ENCODE measurements around the gene GPD2.

GPD2 gene

DNA sequence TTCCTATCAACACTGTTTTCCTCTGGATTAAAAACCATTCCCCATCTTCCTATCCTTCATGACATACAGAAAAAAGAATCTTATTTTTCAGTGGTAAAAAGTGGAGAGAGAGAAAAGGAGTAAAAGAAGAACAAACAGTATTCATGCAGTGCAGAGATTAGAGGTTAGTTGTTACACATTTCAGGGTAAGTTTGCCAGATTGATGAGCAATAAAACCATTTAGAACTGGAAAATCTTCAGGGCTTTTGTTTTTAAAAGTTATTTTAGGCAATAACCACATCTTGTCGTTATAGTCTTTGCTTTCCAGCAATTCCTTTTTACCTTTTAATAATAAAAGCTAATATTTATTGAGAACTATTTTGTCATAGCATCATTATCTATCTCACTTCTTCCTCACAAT lies 104.5 kb downstream of the GPD2 start:
- DNase-seq: no peak

DNA sequence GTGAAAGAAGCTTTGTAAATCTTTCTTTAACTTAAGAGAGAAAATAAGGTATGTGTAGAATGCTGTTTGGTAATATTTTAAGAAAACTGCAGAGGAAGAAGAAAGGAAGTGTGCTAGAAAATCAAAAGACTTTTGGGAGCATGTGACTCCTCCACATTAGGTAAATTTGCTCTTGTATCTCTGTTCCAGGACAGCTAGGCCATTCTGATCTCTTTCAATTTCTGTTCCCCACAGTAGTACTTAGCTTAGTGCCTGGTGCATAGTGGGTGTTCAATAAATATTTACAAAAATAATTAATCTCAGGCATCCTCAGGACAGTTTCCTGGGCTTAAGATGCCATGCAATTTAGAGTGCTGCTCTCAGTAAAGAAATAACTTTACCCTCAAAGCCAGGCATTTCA lies 105.0 kb downstream of the GPD2 start:
- H3K9ac ChIP-seq (ENCODE audit: low read depth, low read length): no peak overlapping the region
- no peaks in the 10 kb centered on the region for H3K4me1 ChIP-seq (ENCODE audit: insufficient read depth, low read length)
- TF ChIP-seq, protein P1, sequence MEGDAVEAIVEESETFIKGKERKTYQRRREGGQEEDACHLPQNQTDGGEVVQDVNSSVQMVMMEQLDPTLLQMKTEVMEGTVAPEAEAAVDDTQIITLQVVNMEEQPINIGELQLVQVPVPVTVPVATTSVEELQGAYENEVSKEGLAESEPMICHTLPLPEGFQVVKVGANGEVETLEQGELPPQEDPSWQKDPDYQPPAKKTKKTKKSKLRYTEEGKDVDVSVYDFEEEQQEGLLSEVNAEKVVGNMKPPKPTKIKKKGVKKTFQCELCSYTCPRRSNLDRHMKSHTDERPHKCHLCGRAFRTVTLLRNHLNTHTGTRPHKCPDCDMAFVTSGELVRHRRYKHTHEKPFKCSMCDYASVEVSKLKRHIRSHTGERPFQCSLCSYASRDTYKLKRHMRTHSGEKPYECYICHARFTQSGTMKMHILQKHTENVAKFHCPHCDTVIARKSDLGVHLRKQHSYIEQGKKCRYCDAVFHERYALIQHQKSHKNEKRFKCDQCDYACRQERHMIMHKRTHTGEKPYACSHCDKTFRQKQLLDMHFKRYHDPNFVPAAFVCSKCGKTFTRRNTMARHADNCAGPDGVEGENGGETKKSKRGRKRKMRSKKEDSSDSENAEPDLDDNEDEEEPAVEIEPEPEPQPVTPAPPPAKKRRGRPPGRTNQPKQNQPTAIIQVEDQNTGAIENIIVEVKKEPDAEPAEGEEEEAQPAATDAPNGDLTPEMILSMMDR (IDR thresholded peaks at IDR 0.05; ENCODE audit: borderline replicate concordance, extremely low read depth, low read length, poor library complexity, severe bottlenecking): no peak
- TF ChIP-seq EZH2 (IDR thresholded peaks at IDR 0.05; ENCODE audit: borderline replicate concordance, low read depth, low read length, severe bottlenecking): no peak
- H3K27ac ChIP-seq (ENCODE audit: low read length): no peak overlapping the region
- no peak overlapping the region for H3K4me2 ChIP-seq (ENCODE audit: insufficient read depth, low read length)
- no peaks in the 10 kb centered on the region for H3K79me2 ChIP-seq (ENCODE audit: insufficient read depth, low read length)
- no peaks in the 10 kb centered on the region for H3K36me3 ChIP-seq (ENCODE audit: insufficient read depth, low read length)
- no peak for DNase-seq
- no peaks in the 10 kb centered on the region for H4K20me1 ChIP-seq (ENCODE audit: insufficient read depth, low read length)
- ATAC-seq (ENCODE audit: insufficient read depth, low read depth): peak; percentile 22; the same call in 1 of the 3 replicates
- peak overlapping the region; percentile 35; the same call in 1 of the 2 replicates for H2AFZ ChIP-seq (ENCODE audit: low read depth, low read length)
- no peaks in the 10 kb centered on the region for H3K27me3 ChIP-seq (ENCODE audit: insufficient read depth, low read length, poor library complexity)
- H3K9me3 ChIP-seq (ENCODE audit: insufficient read depth, low read length, severe bottlenecking): no peaks in the 10 kb centered on the region
- H3K4me3 ChIP-seq (ENCODE audit: low read depth in 1 of 2, low read length in 2 of 2): no peak overlapping the region

More for the DNA sequence above, 104.5 kb downstream of the GPD2 start:
- Histone ChIP-seq H3K79me2 (ENCODE audit: insufficient read depth, low read length) (no peaks in the 10 kb centered on the region), H3K27me3 (ENCODE audit: insufficient read depth, low read length, poor library complexity) (no peaks in the 10 kb centered on the region), H2AFZ (ENCODE audit: low read depth, low read length) (peak overlapping the region; percentile 35; the same call in 1 of the 2 replicates), H3K27ac (ENCODE audit: low read length) (no peak overlapping the region), H3K9ac (ENCODE audit: low read depth, low read length) (no peak overlapping the region), H3K4me2 (ENCODE audit: insufficient read depth, low read length) (no peak overlapping the region), H3K4me1 (ENCODE audit: insufficient read depth, low read length) (no peaks in the 10 kb centered on the region), H3K9me3 (ENCODE audit: insufficient read depth, low read length, severe bottlenecking) (no peaks in the 10 kb centered on the region), H4K20me1 (ENCODE audit: insufficient read depth, low read length) (no peaks in the 10 kb centered on the region), H3K4me3 (ENCODE audit: low read depth in 1 of 2, low read length in 2 of 2) (no peak overlapping the region), H3K36me3 (ENCODE audit: insufficient read depth, low read length) (no peaks in the 10 kb centered on the region)
- no peak for TF ChIP-seq EZH2 (IDR thresholded peaks at IDR 0.05; ENCODE audit: borderline replicate concordance, low read depth, low read length, severe bottlenecking)
- TF ChIP-seq, protein P1 (IDR thresholded peaks at IDR 0.05; ENCODE audit: borderline replicate concordance, extremely low read depth, low read length, poor library complexity, severe bottlenecking): no peak
- no peak for ATAC-seq (ENCODE audit: insufficient read depth, low read depth)

DNA sequence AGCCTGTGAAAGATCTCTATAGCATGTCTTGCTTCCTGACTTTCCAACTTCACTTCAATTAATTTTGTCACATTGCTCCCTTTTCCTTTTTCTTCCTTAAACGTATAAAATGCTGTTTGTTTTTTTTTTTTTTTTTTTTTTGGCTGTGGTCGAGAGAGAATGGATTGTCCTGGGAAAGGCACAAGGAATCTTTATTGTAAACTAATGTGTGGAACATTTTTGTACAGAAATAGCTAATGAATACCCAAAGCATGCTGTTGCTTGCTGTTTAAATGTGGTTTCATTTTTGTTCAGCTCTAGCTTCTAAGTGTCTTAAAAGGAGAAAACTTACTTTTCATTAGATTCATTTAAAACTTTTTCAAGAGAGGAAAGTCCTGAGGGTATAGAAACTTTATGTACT lies 105.5 kb downstream of the GPD2 start:
- no peak overlapping the region for H3K27ac ChIP-seq (ENCODE audit: low read length)
- H2AFZ ChIP-seq (ENCODE audit: low read depth, low read length): no peak overlapping the region
- H3K36me3 ChIP-seq (ENCODE audit: insufficient read depth, low read length): no peaks in the 10 kb centered on the region
- no peak overlapping the region for H3K9ac ChIP-seq (ENCODE audit: low read depth, low read length)
- no peak for DNase-seq
- no peak overlapping the region for H3K4me3 ChIP-seq (ENCODE audit: low read depth in 1 of 2, low read length in 2 of 2)
- no peak overlapping the region for H3K4me2 ChIP-seq (ENCODE audit: insufficient read depth, low read length)
- no peaks in the 10 kb centered on the region for H3K9me3 ChIP-seq (ENCODE audit: insufficient read depth, low read length, severe bottlenecking)
- no peak for TF ChIP-seq EZH2 (IDR thresholded peaks at IDR 0.05; ENCODE audit: borderline replicate concordance, low read depth, low read length, severe bottlenecking)
- TF ChIP-seq, protein P1 (IDR thresholded peaks at IDR 0.05; ENCODE audit: borderline replicate concordance, extremely low read depth, low read length, poor library complexity, severe bottlenecking): no peak
- no peaks in the 10 kb centered on the region for H3K27me3 ChIP-seq (ENCODE audit: insufficient read depth, low read length, poor library complexity)
- no peaks in the 10 kb centered on the region for H3K4me1 ChIP-seq (ENCODE audit: insufficient read depth, low read length)
- no peaks in the 10 kb centered on the region for H4K20me1 ChIP-seq (ENCODE audit: insufficient read depth, low read length)
- no peaks in the 10 kb centered on the region for H3K79me2 ChIP-seq (ENCODE audit: insufficient read depth, low read length)
- ATAC-seq (ENCODE audit: insufficient read depth, low read depth): no peak

DNA sequence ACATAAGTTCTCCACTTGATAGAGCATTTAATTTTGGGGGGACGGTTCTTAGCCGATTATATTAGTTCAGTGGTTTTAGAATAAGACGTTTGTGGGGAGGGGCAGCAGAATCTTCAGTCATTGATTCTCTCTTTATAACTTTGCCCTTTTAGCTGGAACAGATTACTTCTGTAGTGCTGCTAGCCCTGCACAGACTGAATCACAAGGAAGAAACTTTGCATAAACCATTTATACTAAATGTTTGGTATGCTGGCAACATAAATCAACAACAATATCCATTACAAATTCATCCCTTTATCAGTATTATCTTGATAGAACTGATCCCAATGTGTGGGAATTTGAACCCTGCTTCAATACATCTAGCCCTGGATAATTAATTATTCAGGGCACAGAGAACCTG lies 112.2 kb downstream of the GPD2 start:
- ATAC-seq (ENCODE audit: insufficient read depth, low read depth) (no peak), DNase-seq (no peak)
- TF ChIP-seq EZH2 (IDR thresholded peaks at IDR 0.05; ENCODE audit: borderline replicate concordance, low read depth, low read length, severe bottlenecking): no peak
- TF ChIP-seq, protein P1 (IDR thresholded peaks at IDR 0.05; ENCODE audit: borderline replicate concordance, extremely low read depth, low read length, poor library complexity, severe bottlenecking): no peak

More for the DNA sequence above, 112.2 kb downstream of the GPD2 start:
- Histone ChIP-seq H2AFZ (ENCODE audit: low read depth, low read length) (no peak overlapping the region), H3K27me3 (ENCODE audit: insufficient read depth, low read length, poor library complexity) (no peaks in the 10 kb centered on the region), H3K4me2 (ENCODE audit: insufficient read depth, low read length) (no peak overlapping the region), H3K36me3 (ENCODE audit: insufficient read depth, low read length) (no peaks in the 10 kb centered on the region), H3K4me3 (ENCODE audit: low read depth in 1 of 2, low read length in 2 of 2) (no peak overlapping the region), H3K4me1 (ENCODE audit: insufficient read depth, low read length) (no peaks in the 10 kb centered on the region), H3K27ac (ENCODE audit: low read length) (no peak overlapping the region), H3K79me2 (ENCODE audit: insufficient read depth, low read length) (no peaks in the 10 kb centered on the region), H3K9me3 (ENCODE audit: insufficient read depth, low read length, severe bottlenecking) (no peaks in the 10 kb centered on the region), H3K9ac (ENCODE audit: low read depth, low read length) (no peak overlapping the region), H4K20me1 (ENCODE audit: insufficient read depth, low read length) (no peaks in the 10 kb centered on the region)

Data from DND-41 (cell line).